Measurements from ENCODE around the gene ECHS1. TPM values are rescaled to one million over a fixed set of nuclear protein-coding genes. Genes with fewer than 3 reads are reported as not detected.
"Not testable (repeated sequence)": the region's sequence is repeated elsewhere in the genome, so short reads cannot be mapped to it uniquely, and the experiment has no call there.

The ECHS1 gene
- total RNA-seq, result 10 to 100 TPM; 53.1 to 55.6 (median 53.9) TPM

DNA sequence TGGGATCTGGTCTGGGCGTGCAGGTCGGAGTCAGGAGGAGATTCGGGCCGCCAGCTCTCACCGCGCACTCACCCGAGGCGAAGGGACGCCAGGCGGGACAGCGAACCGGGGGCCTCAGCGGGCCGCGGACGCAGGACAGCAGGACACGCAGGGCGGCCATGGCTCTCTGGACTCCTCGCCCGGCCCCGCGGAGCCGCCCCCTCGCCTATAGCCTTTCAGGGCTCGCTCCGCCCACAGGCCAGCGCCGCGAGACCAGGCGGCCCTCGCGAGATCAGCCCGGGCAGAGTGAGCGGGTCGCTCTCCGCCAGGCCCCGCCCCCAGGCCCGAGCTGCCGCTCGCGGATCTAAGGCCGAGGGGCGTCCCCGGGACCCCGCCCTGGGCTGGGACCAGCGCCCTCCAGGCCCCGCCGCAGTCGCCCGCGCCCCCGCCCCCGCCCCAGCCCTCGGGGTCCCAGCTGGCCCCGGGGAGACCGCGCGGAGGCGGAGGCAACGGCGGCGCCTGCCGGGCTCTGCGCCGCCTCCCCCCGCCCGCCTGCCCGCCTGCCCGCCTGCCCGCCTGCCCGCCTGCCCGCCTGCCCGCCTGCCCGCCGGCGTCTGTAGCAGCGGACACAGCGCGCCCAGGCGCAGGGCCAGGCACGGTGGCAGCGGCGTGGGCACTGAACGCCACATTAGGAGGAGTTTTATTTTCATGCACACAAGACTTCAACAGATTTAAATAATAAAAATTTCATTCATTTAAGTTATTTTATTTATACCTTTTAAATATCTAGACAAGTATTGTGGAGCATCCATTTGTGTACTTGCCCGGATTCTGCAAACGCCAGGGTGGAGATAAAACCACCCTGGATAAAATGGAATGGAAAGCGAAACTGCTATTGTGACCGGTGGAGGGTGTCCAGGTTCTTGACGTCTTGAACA is at the start of gene ECHS1:
TSS of gene ECHS1 (minus strand) at position 181 of the 917 bp plus-strand sequence. CDS start at position 160, 21 bp downstream.
- ATAC-seq, result peak; percentile 99 to 100
- Mint-ChIP-seq H3K4me1 (ENCODE audit: low read depth) (peaks cover 11% of the 10 kb centered on the region), H3K9me3 (no peaks in the 10 kb centered on the region), H3K4me3 (peak within 1 kb of the TSS; percentile 82), H3K36me3 (ENCODE audit: insufficient read depth) (peaks cover 11% of the 10 kb centered on the region), H3K27me3 (ENCODE audit: low read depth) (no peaks in the 10 kb centered on the region)
- peak; percentile 91 for DNase-seq

DNA sequence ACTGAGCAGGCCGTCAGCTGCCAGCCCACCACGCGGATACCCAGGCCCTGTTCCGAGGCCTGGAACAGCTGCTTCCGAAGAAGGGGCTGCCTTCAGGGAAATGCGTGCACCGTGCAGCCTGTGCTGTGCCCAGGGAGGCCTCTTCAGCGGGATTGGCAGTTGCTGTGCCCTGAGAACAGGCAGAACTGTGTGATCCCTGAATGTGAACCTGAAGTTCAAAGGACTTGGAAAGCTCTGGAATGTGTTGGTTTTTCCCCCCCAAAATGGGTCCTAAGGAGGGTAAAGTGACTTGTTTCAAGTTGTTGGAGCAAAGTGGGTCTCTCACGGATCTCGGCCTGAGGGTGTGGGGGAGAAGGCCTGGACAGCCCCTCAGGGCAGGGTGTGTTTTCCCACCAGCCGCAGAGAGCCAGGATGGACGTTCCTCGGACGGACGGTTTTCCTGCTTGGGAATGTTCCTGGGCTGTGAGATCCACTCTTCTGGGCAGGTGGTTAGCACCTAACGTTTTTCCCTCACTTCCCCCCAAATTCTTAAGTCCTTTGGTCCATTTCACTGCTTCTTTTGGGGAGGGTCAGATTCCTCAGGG is 49.2 kb upstream of the ECHS1 start:
- H3K4me3 Mint-ChIP-seq, result no peak overlapping the region
- H3K27me3 Mint-ChIP-seq (ENCODE audit: low read depth), result peaks cover 8% of the 10 kb centered on the region
- ATAC-seq (no peak), DNase-seq (no peak)
- H3K9me3 Mint-ChIP-seq, result no peaks in the 10 kb centered on the region
- H3K4me1 Mint-ChIP-seq (ENCODE audit: low read depth), result no peaks in the 10 kb centered on the region
- peaks cover 3% of the 10 kb centered on the region for H3K36me3 Mint-ChIP-seq (ENCODE audit: insufficient read depth)

DNA sequence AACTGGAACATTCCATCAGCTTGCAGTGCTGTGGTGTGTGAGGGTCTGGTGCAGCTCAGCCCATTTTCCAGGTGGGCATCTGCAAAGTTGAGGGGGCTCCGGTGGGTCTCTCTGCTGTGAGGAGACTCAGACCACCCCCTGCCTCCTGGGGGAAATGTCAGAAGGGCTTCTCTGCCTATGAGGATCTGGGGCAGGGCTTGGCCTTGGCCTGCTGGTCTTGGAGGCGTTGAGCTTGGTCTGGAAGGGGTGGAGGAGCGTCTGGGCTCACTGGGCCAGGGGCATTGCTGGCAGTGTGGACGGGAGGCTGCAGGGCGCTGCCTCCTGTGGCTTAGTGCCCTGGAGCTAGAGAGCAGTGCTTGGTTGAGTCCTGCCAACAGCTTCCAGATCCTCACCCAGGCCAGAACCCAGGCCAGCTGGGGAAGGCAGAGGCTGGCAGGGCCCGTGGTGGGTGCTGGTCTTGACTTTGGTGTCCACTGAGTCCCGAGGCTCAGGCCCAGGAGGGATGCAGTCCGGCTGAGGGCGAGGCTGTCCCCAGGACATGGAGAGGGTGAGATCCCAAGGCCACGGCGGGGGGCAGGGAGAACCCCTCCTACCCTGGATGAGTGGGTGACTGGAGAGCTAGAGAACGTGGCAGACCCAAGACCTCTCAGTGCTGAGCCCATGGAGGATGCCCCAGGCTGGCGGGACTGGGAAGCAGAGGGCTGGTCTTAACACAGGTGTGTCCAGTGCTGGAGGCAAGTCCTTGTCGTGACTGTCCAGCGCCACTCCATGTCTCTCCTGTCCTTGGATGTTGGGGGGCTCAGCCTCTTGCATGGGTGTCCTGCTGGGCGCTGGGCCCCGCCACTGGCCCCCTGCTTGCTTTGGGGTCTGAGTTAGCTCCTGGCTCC is 48.4 kb upstream of the ECHS1 start:
- H3K4me1 Mint-ChIP-seq (ENCODE audit: low read depth), result no peaks in the 10 kb centered on the region
- H3K27me3 Mint-ChIP-seq (ENCODE audit: low read depth), result peaks cover 8% of the 10 kb centered on the region
- DNase-seq (no peak), ATAC-seq (no peak)
- H3K36me3 Mint-ChIP-seq (ENCODE audit: insufficient read depth), result peaks cover 3% of the 10 kb centered on the region
- H3K4me3 Mint-ChIP-seq, result no peak overlapping the region
- H3K9me3 Mint-ChIP-seq, result no peaks in the 10 kb centered on the region

DNA sequence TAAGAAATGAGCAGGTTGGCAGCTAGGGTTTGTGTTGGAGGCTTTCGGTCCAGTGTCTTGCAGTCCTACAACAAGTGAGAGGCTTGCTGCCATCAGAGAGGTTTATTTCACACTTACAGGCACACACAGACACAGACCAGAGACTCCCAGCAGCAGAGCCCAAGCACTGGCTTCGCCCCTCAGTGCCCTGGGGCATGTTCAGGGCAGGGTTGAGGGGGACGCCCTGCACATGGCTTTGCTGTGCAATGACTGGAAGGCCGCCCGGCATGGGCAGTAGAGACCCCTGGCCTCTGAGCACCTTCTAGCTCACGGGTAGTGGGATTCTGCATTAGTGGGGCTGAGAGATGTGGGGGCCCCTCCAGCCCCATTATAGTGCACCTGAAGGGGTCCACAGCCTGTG is 47.4 kb upstream of the ECHS1 start:
- H3K4me3 Mint-ChIP-seq, result no peak overlapping the region
- H3K9me3 Mint-ChIP-seq, result no peaks in the 10 kb centered on the region
- DNase-seq, result no peak
- H3K27me3 Mint-ChIP-seq (ENCODE audit: low read depth), result peaks cover 8% of the 10 kb centered on the region
- no peaks in the 10 kb centered on the region for H3K4me1 Mint-ChIP-seq (ENCODE audit: low read depth)
- ATAC-seq, result no peak
- peaks cover 7% of the 10 kb centered on the region for H3K36me3 Mint-ChIP-seq (ENCODE audit: insufficient read depth)

DNA sequence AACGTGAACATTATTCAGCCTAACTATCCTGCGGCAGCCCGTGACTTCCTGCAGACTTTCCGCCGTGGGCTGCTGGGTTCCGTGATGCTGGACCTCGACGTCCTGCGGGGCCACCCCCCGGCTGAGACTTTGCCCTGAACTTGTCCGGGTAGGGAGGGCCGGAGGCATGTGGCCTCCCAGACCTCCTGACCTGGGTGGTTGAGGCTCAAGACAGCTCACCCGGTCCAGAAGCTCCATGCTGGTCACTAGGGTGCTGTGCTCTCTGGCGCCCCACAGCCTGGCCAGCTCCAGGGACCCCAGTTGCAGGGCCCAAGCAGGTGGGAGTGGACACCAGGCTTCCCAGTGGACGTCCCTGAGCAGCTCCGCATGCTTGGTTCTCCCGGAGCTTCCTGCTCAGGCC is 46.9 kb upstream of the ECHS1 start:
- Mint-ChIP-seq H3K9me3 (no peaks in the 10 kb centered on the region), H3K4me3 (no peak overlapping the region), H3K27me3 (ENCODE audit: low read depth) (peaks cover 8% of the 10 kb centered on the region), H3K4me1 (ENCODE audit: low read depth) (peaks cover 3% of the 10 kb centered on the region), H3K36me3 (ENCODE audit: insufficient read depth) (peaks cover 13% of the 10 kb centered on the region)
- DNase-seq (no peak), ATAC-seq (no peak)

DNA sequence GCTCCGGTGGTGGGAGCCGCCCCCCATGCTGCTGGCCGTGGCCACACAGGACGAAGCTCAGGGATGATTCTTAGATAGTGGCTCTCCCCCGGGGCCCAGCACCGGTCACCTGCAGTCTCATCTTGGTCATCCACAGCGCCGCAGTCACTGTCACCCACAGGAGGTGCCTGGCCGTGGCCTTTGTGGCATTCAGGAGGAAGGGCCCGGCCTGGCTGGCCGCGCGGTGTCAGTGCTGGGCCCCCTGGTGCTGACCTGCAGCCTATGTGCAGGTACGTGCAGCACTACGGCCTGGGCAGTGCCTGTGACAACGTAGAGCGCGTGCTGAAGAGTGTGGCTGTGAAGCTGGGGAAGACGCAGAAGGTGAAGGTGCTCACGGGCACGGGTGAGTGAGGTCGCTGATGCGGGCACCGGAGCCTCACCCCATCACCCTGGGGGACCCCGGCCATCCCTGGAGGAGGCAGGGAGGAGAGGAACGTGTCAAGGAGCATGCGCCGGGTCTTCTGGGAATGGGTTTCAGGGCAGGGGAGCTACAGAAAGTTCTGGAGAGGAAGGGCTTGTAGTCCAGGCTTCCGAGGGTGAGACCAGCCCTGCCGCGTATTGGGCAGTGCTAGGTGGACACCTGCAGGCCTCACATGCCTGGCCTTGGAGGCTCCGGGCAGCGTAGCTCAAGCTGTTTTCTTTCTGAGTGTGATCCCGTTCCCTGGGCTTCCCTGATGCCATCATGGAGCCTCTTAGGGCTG is 46.2 kb upstream of the ECHS1 start:
- DNase-seq (no peak), ATAC-seq (no peak)
- Mint-ChIP-seq H3K9me3 (no peaks in the 10 kb centered on the region), H3K4me3 (no peak overlapping the region), H3K4me1 (ENCODE audit: low read depth) (peaks cover 3% of the 10 kb centered on the region), H3K27me3 (ENCODE audit: low read depth) (peaks cover 8% of the 10 kb centered on the region), H3K36me3 (ENCODE audit: insufficient read depth) (peaks cover 16% of the 10 kb centered on the region)

DNA sequence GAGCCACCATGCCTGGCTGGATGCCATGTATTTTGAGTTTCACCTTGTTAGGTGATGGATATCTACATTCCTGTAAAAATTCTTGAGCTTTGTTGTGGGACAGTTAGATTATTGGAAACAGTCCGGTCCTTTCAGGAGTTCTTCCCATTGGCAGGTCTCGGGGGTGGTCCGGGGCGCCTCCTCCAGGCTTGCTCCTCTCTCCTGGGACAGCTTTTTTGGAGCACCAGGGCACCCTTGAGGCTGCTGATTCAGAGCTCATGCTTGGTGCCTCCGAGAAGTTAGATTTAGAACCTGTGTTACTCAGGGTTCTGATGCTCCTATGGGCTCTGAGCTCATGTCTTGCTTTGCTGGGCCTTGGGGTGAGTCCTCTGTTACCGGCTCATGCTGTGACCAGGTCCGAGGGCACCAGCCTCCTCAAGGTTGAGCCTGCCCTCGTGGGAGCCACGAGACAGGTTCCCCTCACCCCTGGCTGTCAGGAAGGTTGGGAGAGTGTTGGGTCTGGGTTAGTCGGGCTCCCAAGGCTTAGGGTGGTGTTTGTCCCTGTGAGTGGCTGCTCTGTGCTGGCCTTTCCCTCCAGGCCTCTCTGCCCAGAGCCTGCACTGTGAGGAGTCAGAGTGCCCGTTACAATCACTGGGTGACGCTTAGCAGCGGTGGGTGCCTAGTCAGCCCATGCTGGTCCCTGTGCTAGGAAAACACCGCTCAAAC is 45.3 kb upstream of the ECHS1 start:
- no peak overlapping the region for H3K4me3 Mint-ChIP-seq
- H3K4me1 Mint-ChIP-seq (ENCODE audit: low read depth), result peaks cover 3% of the 10 kb centered on the region
- H3K27me3 Mint-ChIP-seq (ENCODE audit: low read depth), result peaks cover 6% of the 10 kb centered on the region
- H3K36me3 Mint-ChIP-seq (ENCODE audit: insufficient read depth), result peaks cover 18% of the 10 kb centered on the region
- no peak for ATAC-seq
- no peaks in the 10 kb centered on the region for H3K9me3 Mint-ChIP-seq
- DNase-seq, result no peak

DNA sequence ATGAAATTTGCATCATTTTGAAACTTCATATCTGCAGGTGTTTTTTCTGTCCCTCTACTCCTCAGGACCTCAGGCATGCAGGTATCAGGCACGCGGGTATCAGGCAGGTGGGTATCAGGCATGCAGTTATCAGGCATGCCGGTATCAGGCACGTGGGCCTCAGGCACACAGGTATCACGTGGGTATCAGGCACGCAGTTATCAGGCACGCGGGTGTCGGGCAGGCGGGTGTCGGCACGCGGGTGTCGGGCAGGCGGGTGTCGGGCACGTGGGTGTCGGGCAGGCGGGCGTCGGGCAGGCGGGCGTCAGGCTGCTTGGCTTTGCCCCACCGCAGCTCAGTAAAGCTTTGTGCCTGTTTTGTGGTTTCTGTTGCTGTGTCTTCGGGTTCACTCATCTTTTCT is 42.6 kb upstream of the ECHS1 start:
- Mint-ChIP-seq H3K27me3 (ENCODE audit: low read depth) (no peaks in the 10 kb centered on the region), H3K36me3 (ENCODE audit: insufficient read depth) (peaks cover 45% of the 10 kb centered on the region), H3K9me3 (peaks cover 21% of the 10 kb centered on the region), H3K4me3 (no peak overlapping the region), H3K4me1 (ENCODE audit: low read depth) (peaks cover 3% of the 10 kb centered on the region)
- DNase-seq (no peak), ATAC-seq (no peak)

DNA sequence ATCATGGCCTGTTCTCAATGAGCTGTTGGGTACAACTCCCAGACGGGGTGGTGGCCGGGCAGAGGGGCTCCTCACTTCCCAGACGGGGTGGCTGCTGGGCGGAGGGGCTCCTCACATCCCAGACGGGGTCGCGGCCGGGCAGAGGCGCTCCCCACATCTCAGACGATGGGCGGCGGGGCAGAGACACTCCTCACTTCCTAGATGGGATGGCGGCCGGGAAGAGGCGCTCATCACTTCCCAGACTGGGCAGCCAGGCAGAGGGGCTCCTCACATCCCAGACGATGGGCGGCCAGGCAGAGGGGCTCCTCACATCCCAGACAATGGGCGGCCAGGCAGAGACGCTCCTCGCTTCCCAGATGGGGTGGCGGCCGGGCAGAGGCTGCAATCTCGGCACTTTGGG is 41.2 kb upstream of the ECHS1 start:
- not testable (repeated sequence) for H3K27me3 Mint-ChIP-seq (ENCODE audit: low read depth); DNase-seq; ATAC-seq; H3K4me1 Mint-ChIP-seq (ENCODE audit: low read depth); H3K4me3 Mint-ChIP-seq
- H3K9me3 Mint-ChIP-seq, result peaks cover 21% of the 10 kb centered on the region
- peaks cover 55% of the 10 kb centered on the region for H3K36me3 Mint-ChIP-seq (ENCODE audit: insufficient read depth)

DNA sequence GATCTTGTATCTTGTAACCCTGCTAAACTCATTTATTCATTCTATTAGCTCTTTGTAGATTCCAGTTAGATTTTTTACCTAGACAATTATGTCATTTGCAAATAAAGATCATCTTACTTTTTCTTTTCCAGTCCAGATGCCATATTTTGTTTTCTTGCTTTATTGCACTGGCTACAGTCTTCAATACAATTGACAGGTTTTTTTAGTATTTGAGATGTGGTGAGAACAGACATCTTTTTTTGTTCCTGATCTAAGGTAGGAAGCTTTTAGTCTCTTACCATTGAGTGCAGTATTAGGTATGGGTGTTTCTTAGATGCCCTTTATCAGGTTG is 39.2 kb upstream of the ECHS1 start:
- peaks cover 21% of the 10 kb centered on the region for H3K9me3 Mint-ChIP-seq
- ATAC-seq, result no peak

DNA sequence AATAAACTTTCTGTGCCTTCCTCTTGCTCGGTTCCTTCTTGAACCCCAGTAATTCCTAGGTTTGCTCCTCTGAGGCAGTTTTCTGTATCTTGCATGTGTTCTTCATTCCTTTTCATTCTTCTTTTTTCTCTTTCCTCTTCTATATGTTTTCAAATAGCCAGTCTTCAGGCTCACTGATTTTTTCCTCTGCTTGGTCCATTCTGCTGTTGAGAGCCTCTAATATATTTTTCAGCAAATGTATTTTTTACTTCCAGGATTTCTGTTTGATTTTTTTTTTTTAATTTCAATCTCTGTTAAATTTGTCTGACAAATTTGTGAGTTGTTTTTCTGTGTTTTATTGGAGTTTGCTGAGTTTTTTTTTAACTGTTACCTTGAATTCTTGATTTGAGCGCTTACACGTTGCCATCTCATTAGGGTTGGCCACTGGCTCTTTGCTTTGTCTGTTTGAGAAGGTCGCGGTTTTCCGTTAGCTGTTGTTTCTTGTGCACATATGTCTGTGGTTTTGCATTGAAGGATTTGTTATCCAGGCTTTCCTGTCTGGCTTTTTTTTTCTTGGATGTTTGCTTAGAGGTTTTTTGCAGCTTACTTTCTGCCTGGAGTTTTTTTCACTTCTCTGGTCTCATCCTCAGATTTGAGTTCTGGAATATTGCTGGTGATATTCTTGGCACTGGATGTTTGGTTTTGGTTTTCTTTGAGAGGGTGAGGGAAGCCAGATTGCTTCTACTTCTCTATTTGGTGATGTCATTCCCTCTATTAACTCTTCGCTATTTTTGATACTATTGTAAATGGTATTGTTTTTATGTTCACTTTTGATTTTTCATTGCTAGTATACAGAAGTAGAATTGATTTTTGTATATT is 38.6 kb upstream of the ECHS1 start:
- no peaks in the 10 kb centered on the region for H3K27me3 Mint-ChIP-seq (ENCODE audit: low read depth)
- peaks cover 21% of the 10 kb centered on the region for H3K9me3 Mint-ChIP-seq
- ATAC-seq (no peak), DNase-seq (no peak)
- H3K4me1 Mint-ChIP-seq (ENCODE audit: low read depth), result peaks cover 23% of the 10 kb centered on the region
- no peak overlapping the region for H3K4me3 Mint-ChIP-seq
- H3K36me3 Mint-ChIP-seq (ENCODE audit: insufficient read depth), result peaks cover 77% of the 10 kb centered on the region

More for the DNA sequence above, 39.2 kb upstream of the ECHS1 start:
- no peak for DNase-seq
- peaks cover 71% of the 10 kb centered on the region for H3K36me3 Mint-ChIP-seq (ENCODE audit: insufficient read depth)
- H3K27me3 Mint-ChIP-seq (ENCODE audit: low read depth), result no peaks in the 10 kb centered on the region
- H3K4me1 Mint-ChIP-seq (ENCODE audit: low read depth), result peaks cover 19% of the 10 kb centered on the region
- no peak overlapping the region for H3K4me3 Mint-ChIP-seq

DNA sequence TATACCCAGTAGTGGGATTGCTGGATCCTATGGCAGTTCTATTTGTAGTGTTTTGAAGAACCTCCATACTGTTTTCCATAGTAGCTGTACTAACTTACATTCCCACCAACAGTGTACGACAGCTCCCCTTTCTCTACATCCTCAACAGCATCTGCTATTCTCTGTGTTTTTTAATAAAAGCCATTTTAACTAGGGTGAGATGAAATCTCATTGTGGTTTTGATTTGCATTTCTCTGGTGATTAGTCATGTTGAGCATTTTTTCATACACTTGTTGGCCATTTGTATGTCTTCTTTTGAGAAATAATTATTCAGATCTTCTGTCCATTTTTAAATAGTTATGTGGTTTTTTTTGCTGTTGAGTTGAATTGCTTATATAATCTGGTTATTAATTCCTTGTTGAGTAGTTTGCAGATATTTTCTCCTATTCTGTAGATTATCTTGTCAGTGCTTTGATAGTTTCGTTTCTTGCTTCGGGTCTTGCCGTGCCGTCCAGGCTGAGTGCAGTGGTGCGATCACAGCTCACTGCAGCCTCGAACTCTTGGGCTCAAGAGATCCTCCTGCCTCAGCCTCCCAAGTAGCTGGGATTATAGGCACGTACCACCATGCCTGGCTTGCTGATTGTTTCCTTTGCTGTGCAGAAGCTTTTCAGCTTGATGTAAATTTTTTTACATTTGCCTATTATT is 32.8 kb upstream of the ECHS1 start:
- Mint-ChIP-seq H3K4me1 (ENCODE audit: low read depth) (peaks cover 48% of the 10 kb centered on the region), H3K27me3 (ENCODE audit: low read depth) (no peaks in the 10 kb centered on the region), H3K4me3 (no peak overlapping the region), H3K9me3 (peaks cover 3% of the 10 kb centered on the region), H3K36me3 (ENCODE audit: insufficient read depth) (peaks cover 70% of the 10 kb centered on the region)
- DNase-seq (no peak), ATAC-seq (peak; percentile 53 to 66)
